ENCODE results near the gene NCAPG2.
"Not testable (repeated sequence)": the region's sequence is repeated elsewhere in the genome, so short reads cannot be mapped to it uniquely, and the experiment has no call there.

Gene NCAPG2

GRCh38 chr7:158705234-158705850, 738 bp upstream of the NCAPG2 start:
- peak; percentile 19 for DNase-seq (ENCODE audit: low spot score)

- DNase-seq (ENCODE audit: low spot score), result not testable (repeated sequence)
These were observed 703 bp downstream of the NCAPG2 start for GRCh38 chr7:158703679-158704523.

GRCh38 chr7:158702944-158703343, 1.7 kb downstream of the NCAPG2 start:
- DNase-seq (ENCODE audit: low spot score), result no peak

GRCh38 chr7:158702196-158702595, 2.4 kb downstream of the NCAPG2 start:
- no peak for DNase-seq (ENCODE audit: low spot score)

GRCh38 chr7:158700008-158700407, 4.6 kb downstream of the NCAPG2 start:
- no peak for DNase-seq (ENCODE audit: low spot score)

- DNase-seq (ENCODE audit: low spot score), result no peak
These were observed 5.3 kb downstream of the NCAPG2 start for GRCh38 chr7:158699341-158699740.

GRCh38 chr7:158698657-158699195, 5.9 kb downstream of the NCAPG2 start:
- no peak for DNase-seq (ENCODE audit: low spot score)

- not testable (repeated sequence) for DNase-seq (ENCODE audit: low spot score)
These were observed 7.0 kb downstream of the NCAPG2 start for GRCh38 chr7:158697597-158697996.

GRCh38 chr7:158695726-158696452, 8.7 kb downstream of the NCAPG2 start:
- peak; percentile 94 for DNase-seq (ENCODE audit: low spot score)

- DNase-seq (ENCODE audit: low spot score), result no peak
These were observed 9.5 kb downstream of the NCAPG2 start for GRCh38 chr7:158695056-158695455.

GRCh38 chr7:158694650-158695049, 10.0 kb downstream of the NCAPG2 start:
- no peak for DNase-seq (ENCODE audit: low spot score)

GRCh38 chr7:158689488-158689887, 15.1 kb downstream of the NCAPG2 start:
- DNase-seq (ENCODE audit: low spot score), result no peak

- DNase-seq (ENCODE audit: low spot score), result no peak
These were observed 17.2 kb downstream of the NCAPG2 start for GRCh38 chr7:158687406-158687805.

GRCh38 chr7:158685693-158686092, 18.9 kb downstream of the NCAPG2 start:
- no peak for DNase-seq (ENCODE audit: low spot score)

GRCh38 chr7:158684329-158684728, 20.3 kb downstream of the NCAPG2 start:
- no peak for DNase-seq (ENCODE audit: low spot score)

GRCh38 chr7:158683541-158683940, 21.1 kb downstream of the NCAPG2 start:
- DNase-seq (ENCODE audit: low spot score), result no peak

- no peak for DNase-seq (ENCODE audit: low spot score)
These were observed 22.1 kb downstream of the NCAPG2 start for GRCh38 chr7:158682456-158682855.

- DNase-seq (ENCODE audit: low spot score), result no peak
These were observed 23.9 kb downstream of the NCAPG2 start for GRCh38 chr7:158680754-158681153.

GRCh38 chr7:158676906-158677305, 27.7 kb downstream of the NCAPG2 start:
- DNase-seq (ENCODE audit: low spot score), result no peak

- no peak for DNase-seq (ENCODE audit: low spot score)
These were observed 28.3 kb downstream of the NCAPG2 start for GRCh38 chr7:158676171-158676840.

- DNase-seq (ENCODE audit: low spot score), result no peak
These were observed 31.6 kb downstream of the NCAPG2 start for GRCh38 chr7:158672975-158673374.

GRCh38 chr7:158668086-158668485, 36.5 kb downstream of the NCAPG2 start:
- not testable (repeated sequence) for DNase-seq (ENCODE audit: low spot score)
